SH-SY5Y (cell line): ENCODE measurements around the gene SLC27A3.

ENCODE experiments used
- GATA2 ChIP-seq: IDR thresholded peaks from 2 replicates; pipeline ENCODE4 v1.6.1; 2011; ENCODE audit warnings: mild to moderate bottlenecking, low read depth, low read length
- GATA3 ChIP-seq: IDR thresholded peaks from 2 replicates; pipeline ENCODE4 v1.6.1; 2011; ENCODE audit warnings: low read depth, mild to moderate bottlenecking, low read length, moderate library complexity

The SLC27A3 gene

DNA sequence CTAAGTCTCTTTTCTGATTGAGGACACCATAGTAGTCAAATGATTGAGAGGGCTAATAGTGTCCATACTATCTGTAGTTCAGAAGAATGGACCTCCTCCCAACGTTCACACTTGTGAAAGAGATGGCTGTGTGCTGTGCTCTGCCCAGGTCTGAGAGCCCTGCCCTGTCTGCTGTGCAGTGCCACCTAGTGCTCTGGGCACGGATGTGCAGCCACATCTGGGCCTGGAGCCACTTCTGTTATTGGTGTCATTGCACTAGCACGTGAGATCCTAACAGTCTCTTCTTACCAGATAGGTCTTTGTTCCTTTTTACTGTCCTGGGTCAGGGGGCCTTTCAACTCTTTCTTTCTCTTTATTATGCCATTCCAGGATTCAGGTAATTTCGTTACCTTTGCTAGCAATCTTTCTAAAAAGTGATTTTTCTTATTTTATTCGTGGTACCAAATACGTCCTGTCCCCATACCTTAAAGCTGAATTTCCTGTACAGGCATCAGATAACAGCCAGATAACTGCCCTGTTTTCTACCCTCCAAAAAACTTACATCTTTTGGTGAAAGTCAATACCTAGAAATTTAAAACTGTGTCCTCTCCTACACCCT, 25.7 kb upstream of the SLC27A3 start:
- no peak for TF ChIP-seq GATA2
- TF ChIP-seq GATA3, result no peak

DNA sequence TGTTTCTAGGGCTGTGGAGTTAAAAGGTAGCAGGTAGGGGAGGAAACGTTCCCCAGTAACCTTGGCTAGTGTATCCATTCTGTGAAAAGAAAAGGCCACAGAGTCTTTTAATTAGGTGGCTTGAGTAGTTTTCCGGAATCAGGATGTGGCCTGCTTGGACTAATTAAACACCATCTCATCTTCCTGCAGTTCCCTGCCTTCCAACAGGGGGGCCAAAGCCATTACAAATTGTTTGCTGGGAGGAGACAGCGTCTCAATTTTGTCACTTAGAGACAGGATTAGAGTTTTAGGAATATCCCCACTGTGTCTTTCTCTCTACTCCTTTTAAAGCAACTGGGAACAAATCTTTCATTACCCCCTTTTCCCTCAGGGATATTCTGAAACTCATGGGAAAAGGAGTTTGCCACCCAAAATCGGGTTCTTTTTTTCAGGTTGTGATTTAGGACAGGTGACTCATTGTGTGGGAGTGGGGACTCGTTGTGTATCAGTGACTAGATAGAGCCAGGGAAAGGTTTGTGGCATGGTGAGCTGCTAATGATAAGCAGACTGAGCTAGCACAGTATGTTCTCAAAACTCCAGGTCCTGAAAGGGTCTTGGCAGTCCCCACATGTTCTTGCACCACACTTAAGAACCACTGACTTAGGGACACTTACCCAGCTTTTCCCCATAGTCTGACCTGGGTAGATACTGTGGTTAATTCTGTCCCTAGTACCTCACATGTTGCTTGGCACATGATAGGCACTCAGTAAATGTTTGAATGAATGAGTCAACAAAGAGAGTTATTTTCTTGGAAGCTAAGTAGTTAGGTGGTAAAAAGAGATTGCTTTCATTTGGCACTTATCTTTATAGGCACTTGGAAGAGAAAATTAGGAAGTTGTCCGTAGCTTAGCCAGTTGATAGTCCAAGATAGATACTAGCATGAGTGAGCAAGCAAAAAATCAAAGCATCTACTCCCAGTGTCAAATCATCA, 24.9 kb upstream of the SLC27A3 start:
- no peak for TF ChIP-seq GATA2
- no peak for TF ChIP-seq GATA3

DNA sequence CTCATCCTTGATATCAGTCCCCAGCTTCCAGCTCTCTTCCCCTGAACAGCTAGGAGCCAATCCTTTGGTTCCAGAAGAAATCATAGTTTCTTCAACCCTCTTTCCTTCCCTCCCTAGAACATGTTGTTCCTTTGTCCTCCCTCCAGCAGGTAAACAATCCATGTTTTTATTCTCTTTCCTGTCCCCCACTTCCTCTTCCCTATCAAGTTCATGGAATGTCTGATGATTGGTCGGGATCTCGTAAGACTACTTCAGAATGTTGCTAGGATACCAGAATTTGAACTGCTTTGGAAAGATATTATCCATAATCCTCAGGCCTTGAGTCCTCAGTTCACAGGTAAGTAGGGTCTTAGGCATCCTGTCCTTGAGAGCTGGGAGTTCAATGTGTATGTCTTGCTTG, 23.1 kb upstream of the SLC27A3 start:
- no peak for TF ChIP-seq GATA3
- TF ChIP-seq GATA2, result no peak

DNA sequence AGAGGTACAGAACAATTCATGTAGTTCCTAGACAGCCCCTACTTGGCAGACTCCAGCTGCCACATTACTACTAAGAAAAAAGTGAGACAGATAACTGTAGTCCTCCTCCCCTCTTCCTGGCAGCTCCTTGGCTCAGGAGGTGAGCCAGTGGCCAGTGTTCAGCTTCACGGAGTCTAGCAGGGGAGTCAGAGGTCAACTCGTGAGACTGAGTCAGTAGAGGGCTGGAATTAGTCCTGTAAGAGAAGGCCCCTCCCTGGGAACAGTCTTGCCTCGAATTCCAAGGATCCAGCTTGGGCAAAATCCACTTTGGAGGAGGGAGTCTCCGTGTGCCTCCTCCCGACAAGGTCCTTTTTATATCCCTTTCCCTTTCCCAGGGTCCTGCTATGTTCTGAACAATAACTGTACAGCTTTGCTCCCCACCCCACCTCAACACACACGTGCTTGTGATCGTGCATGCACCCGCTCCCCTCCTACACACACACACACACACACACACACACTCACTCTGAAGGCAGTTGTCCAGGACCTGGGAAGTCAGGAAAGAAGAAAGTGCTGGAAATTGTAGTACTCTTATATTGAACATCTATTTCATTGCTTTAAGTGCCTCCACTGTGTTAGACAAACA, 22.5 kb upstream of the SLC27A3 start:
- TF ChIP-seq GATA2 (no peak), GATA3 (no peak)

DNA sequence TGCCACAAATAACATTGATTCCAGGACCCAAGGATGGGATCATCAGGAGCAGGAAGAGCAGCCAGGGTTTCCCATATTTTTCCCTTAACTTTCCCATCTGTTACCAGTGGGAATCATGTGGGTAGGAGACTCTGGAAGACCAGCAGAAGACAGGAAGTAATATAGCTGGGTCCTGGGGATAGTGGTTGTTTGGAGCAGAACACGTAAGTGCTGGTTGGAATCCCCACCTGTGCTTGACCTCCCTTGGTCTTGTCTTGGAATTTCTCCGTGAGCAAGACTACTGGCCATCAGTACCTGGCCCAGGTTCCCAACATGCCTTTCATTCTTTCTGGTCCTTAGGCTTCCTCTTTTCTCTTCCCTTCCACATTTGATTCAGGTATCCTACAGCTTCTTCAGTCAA, 20.9 kb upstream of the SLC27A3 start:
- TF ChIP-seq GATA3 (no peak), GATA2 (no peak)

DNA sequence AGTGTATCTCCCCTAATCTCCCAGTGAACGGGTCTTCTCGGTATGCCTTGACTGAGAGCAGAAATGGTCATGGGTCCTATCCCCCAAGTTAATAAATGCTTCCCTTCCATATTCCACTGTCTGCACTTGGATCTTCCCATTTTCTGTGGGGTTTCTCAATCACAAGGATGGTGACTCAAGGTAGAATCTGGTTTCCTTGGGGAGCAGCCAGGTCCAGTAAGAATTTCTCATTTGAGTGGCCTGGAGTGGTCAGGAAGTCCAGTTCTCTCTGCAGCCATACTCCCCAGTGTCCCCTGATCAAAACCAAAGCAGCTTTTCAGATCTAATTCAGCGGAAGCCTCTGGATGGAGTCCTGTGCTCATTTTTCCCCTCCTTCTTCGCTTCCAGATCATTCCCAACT, 14.8 kb upstream of the SLC27A3 start:
- TF ChIP-seq GATA3 (no peak), GATA2 (no peak)

DNA sequence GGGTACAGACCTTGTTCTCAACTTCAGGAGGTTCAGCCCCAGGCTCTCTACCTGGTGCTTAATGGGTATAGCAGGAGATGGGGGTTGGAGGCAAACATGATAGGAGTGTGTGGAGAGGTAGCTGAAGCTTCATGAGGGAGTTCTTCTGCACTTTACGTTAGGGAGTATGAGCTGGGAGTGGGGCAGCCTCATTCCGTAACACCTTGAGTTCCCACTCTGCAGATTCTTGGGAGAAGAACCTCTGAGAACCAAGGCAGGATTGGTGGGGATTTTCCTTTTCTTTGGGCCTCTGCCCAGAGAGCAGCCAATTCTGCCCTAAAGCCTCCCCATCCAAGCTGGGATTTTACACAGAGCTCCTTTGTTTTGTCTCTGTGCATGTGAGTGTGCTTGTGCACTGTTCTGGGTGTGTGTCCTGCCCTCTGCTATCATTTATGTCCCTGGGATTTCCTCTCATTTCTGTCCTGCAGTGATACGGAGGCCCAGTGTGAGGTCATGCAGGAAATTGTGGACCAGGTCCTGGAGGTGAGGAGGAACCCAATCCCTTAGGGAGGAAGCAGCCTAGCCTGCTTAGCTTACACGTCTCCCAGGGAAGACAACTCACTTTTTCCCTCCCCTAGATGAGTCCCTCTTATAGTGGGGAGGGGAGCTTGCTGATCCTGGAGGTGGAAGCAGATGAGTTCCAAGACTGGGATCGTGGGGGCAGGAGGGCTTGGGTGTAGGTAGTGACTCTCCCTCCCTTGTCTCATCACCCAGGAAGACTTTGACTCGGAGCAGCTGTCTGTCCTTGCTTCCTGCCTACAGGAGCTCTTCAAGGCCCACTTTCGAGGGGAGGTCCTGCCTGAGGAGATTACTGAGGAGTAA, 11.6 kb upstream of the SLC27A3 start:
- TF ChIP-seq GATA2 (no peak), GATA3 (no peak)

DNA sequence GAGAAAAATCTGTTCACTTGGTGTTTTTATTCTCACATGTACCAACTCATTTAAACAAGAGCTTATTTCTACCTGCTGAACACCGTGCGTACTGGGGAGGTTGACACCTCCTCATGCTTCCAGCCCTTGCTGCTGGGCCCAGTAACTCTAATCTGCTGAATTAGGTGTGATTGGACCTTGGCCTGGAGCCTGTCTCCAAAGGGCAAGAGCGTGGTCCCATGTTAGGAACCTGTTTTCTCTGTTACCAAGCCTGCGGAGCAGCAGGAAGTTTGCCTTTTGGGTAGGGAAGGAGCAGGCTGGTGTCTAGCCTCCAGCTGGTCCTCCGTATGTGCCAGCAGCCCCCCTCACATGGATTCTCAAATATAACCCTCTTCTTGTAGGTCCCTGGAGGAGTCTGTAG, 10.9 kb upstream of the SLC27A3 start:
- TF ChIP-seq GATA2 (no peak), GATA3 (no peak)

DNA sequence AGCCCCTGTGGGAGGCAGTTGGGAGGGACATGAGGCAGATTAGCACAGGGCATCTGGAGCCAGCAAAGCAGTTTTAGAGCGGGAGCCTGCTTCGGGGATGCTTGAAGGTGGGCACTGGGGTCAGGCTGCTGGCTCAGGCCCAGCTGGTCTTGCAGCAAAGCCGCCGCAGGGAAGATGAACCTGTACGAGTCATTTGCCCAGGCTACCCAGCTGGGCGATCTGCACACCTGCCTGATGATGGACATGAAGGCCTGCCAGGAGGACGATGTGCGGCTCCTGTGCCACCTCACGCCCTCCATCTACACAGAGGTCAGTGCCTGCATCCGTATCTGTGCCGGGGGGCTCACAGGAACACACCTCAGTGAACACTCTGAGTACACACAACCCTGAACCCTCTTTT, 7.7 kb upstream of the SLC27A3 start:
- no peak for TF ChIP-seq GATA2
- TF ChIP-seq GATA3, result no peak

DNA sequence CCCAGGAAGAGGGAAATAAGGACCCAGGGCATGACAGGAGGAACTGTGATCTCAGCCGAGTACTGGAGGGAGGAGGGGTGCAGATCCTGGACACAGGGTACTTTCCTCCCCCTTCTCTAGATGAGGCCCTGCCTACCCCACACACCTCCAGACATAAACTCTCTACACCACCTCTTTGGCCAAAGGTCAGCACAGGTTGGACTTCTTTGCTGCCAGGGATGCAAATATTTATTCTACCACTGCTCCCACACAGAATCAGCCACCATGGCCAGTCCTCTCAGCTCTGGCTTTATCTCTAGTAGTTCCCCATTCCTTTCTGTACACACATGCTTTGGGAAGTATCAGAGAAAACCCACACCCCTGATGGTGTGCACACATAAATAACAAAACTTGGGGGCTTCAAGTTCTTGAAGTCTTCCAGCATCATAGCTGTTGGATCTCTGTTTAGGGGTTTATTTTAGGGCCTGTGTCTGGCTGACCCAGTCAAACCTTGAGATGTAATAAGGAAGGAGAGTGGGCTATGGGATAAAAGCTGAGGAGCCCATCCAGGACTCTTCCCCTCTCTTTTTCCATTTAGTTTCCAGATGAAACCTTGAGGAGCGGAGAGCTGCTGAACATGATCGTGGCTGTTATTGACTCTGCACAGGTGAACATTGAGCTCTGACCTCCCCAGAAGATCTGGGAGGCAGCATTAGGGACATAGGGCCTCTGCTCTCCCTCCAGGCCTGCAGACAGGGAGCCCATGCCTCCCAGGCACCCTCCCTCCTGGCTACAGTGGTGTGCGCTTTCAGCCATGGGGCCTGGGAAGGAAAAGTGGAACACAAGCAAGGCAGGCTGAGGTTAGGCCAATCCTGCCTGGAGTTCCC, 6.7 kb upstream of the SLC27A3 start:
- no peak for TF ChIP-seq GATA2
- no peak for TF ChIP-seq GATA3

DNA sequence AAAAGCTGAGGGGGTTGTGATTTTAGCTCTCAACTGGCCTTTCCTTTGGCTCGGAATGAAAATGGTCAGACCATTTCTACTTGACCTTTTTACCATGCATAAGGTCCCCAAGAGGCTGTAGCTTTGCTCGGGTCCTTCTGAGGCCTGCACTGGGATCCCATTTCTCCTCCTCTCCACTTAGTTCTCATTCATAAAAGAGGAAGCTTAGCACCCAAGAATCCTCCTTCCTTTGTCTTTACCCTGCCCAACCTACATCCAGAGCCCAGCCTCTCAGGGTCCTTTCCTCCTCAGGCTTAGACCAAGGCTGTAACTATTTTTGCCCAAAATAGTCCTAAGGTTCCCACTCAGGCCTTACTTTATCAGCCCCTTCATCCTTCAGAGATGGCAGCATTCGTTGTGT, 6.0 kb upstream of the SLC27A3 start:
- TF ChIP-seq GATA2, result no peak
- no peak for TF ChIP-seq GATA3

DNA sequence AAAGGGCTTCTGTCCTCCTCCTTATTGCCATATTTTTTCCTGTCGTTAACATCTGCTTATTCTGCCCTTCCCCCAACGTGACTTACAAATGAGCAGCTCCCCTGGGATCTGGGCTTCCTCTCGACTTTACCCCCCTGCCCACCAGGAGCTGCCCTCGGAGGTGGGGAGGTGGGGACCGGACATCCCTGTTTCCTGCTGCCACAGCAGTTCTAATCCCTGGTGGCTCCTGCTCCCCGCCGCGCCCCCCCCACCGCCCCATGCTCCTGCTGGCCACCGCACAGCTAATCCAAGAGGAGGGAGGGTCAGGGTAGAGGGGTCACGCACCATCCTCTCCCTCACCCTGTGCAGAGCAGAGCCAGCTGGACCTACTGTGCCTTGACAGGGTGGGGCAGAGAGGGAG, 4.4 kb upstream of the SLC27A3 start:
- TF ChIP-seq GATA2, result no peak
- TF ChIP-seq GATA3, result no peak

DNA sequence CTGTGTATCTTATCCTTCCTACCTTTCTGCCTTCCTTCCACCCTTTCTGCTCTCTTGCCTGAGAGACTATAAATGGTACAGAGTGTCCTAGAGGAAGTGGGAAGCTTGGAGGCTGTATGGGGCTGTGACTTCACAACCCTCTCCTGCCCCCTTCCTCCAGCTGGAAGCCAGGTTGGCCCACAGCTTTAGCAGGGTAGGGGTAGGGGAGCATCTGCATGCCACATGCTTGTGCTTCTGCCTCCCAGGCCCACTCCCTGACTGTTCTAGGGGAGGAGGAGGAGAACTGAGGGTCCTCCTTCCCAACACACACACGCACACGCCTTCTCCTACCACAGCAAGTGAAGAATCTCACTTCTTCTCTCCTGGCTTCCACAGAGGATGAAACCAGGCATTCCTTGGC, 3.9 kb upstream of the SLC27A3 start:
- TF ChIP-seq GATA3, result no peak
- no peak for TF ChIP-seq GATA2
